ENCODE measurements around the gene TM4SF1. TPM values are rescaled to one million over a fixed set of nuclear protein-coding genes. Genes with fewer than 3 reads are reported as not detected.

The TM4SF1 gene
- polyA plus RNA-seq, 1 of the 3 experiments (the other 2 are of a cell fraction): 209 TPM

- no peak overlapping the region for H3K4me3 ChIP-seq (ENCODE audit: low read depth in 2 of 2, low read length in 1 of 2)
- no peaks in the 10 kb centered on the region for H3K27me3 ChIP-seq (ENCODE audit: insufficient read depth)
- H3K4me1 ChIP-seq (ENCODE audit: control insufficient read depth in 1 of 2, insufficient read depth in 2 of 2, low read depth in 1 of 2, low read length in 1 of 2): no peaks in the 10 kb centered on the region
- H3K27ac ChIP-seq (ENCODE audit: low read depth in 2 of 2, low read length in 1 of 2): peak overlapping the region; percentile 27 to 30; a peak in 2 of 4 replicates
- no peaks in the 10 kb centered on the region for H3K36me3 ChIP-seq (replicated peaks in 1 of 2; ENCODE audit: control insufficient read depth in 1 of 2, insufficient read depth in 2 of 2, low read length in 1 of 2)
- no peak overlapping the region for H2AFZ ChIP-seq (ENCODE audit: low read depth)
- no peak overlapping the region for H3K9ac ChIP-seq
- ChIA-PET CTCF (no interaction called here), POLR2A (no interaction called here)
- DNase-seq: no peak
- no peaks in the 10 kb centered on the region for H4K20me1 ChIP-seq (ENCODE audit: insufficient read depth)
- 34% methylated on average over 2 of the region's 2 CpGs for WGBS (ENCODE audit: low lambda C conversion rate)
- TF ChIP-seq REST (IDR thresholded peaks at IDR 0.05; ENCODE audit: low read depth, low read length) (peak; percentile 65; the same call in 1 of the 2 replicates), MXI1 (IDR thresholded peaks at IDR 0.05; ENCODE audit: low read depth, low read length) (no peak), EP300 (IDR thresholded peaks at IDR 0.05; ENCODE audit: borderline replicate concordance in 1 of 2, low read depth in 1 of 2, low read length in 1 of 2) (peak in 1 of 2 experiments; percentile 39; a peak in 1 of 4 replicates)
- H3K9me3 ChIP-seq: no peaks in the 10 kb centered on the region
- no peaks in the 10 kb centered on the region for H3F3A ChIP-seq (replicated peaks; ENCODE audit: insufficient read depth)
- no peaks in the 10 kb centered on the region for H3K79me2 ChIP-seq (ENCODE audit: insufficient read depth)
- H3K9me2 ChIP-seq: no peaks in the 10 kb centered on the region
- no peak overlapping the region for H3K4me2 ChIP-seq
Measured at GRCh38 chr3:149421764-149422163, 44.3 kb upstream of the TM4SF1 start.

- no peaks in the 10 kb centered on the region for H3K9me3 ChIP-seq
- H3K4me1 ChIP-seq (ENCODE audit: control insufficient read depth in 1 of 2, insufficient read depth in 2 of 2, low read depth in 1 of 2, low read length in 1 of 2): no peaks in the 10 kb centered on the region
- ChIA-PET CTCF (interaction anchor here (1.3 to 1.8 kb wide), 2 partner anchors 8 to 59 kb away, joined by 3 read pairs; no protein-coding TSS in a partner anchor), POLR2A (no interaction called here)
- no peaks in the 10 kb centered on the region for H3F3A ChIP-seq (replicated peaks; ENCODE audit: insufficient read depth)
- no peak for DNase-seq
- H3K9me2 ChIP-seq: no peaks in the 10 kb centered on the region
- H3K4me3 ChIP-seq (ENCODE audit: low read depth in 2 of 2, low read length in 1 of 2): no peak overlapping the region
- WGBS (ENCODE audit: low lambda C conversion rate): 90% methylated on average over 4 of the region's 4 CpGs
- no peak overlapping the region for H3K27ac ChIP-seq (ENCODE audit: low read depth in 2 of 2, low read length in 1 of 2)
- H2AFZ ChIP-seq (ENCODE audit: low read depth): no peak overlapping the region
- no peaks in the 10 kb centered on the region for H3K79me2 ChIP-seq (ENCODE audit: insufficient read depth)
- H3K27me3 ChIP-seq (ENCODE audit: insufficient read depth): no peaks in the 10 kb centered on the region
- no peak overlapping the region for H3K9ac ChIP-seq
- TF ChIP-seq EZH2phosphoT487 (IDR thresholded peaks at IDR 0.05; ENCODE audit: borderline replicate concordance, low read depth) (no peak), RFX5 (IDR thresholded peaks at IDR 0.05; ENCODE audit: low read length) (no peak), NFIC (IDR thresholded peaks at IDR 0.05; ENCODE audit: borderline replicate concordance) (no peak)
- no peaks in the 10 kb centered on the region for H3K36me3 ChIP-seq (replicated peaks in 1 of 2; ENCODE audit: control insufficient read depth in 1 of 2, insufficient read depth in 2 of 2, low read length in 1 of 2)
- H3K4me2 ChIP-seq: no peak overlapping the region
- no peaks in the 10 kb centered on the region for H4K20me1 ChIP-seq (ENCODE audit: insufficient read depth)
Measured at GRCh38 chr3:149419816-149420215, 42.4 kb upstream of the TM4SF1 start.

- Histone ChIP-seq H2AFZ (ENCODE audit: low read depth) (0 out of 2 replicates have a peak overlapping the region, but pooled peaks have one; percentile 13), H3K9me2 (no peaks in the 10 kb centered on the region), H3K27ac (ENCODE audit: low read depth in 2 of 2, low read length in 1 of 2) (no peak overlapping the region), H3F3A (replicated peaks; ENCODE audit: insufficient read depth) (no peaks in the 10 kb centered on the region), H3K36me3 (replicated peaks in 1 of 2; ENCODE audit: control insufficient read depth in 1 of 2, insufficient read depth in 2 of 2, low read length in 1 of 2) (no peaks in the 10 kb centered on the region), H3K4me1 (ENCODE audit: control insufficient read depth in 1 of 2, insufficient read depth in 2 of 2, low read depth in 1 of 2, low read length in 1 of 2) (no peaks in the 10 kb centered on the region), H3K27me3 (ENCODE audit: insufficient read depth) (no peaks in the 10 kb centered on the region), H3K9ac (no peak overlapping the region), H3K4me2 (no peak overlapping the region), H3K79me2 (ENCODE audit: insufficient read depth) (no peaks in the 10 kb centered on the region), H4K20me1 (ENCODE audit: insufficient read depth) (no peaks in the 10 kb centered on the region), H3K4me3 (ENCODE audit: low read depth in 2 of 2, low read length in 1 of 2) (no peak overlapping the region), H3K9me3 (no peaks in the 10 kb centered on the region)
- CTCF ChIA-PET: no interaction called here
- TF ChIP-seq MEF2A (IDR thresholded peaks at IDR 0.05; ENCODE audit: borderline replicate concordance, low read depth): no peak
- no peak for TF ChIP-seq ZBTB33 (IDR thresholded peaks at IDR 0.05; ENCODE audit: borderline replicate concordance, low read depth)
- no peak for TF ChIP-seq EP300 (IDR thresholded peaks at IDR 0.05; ENCODE audit: borderline replicate concordance in 1 of 2, low read depth in 1 of 2, low read length in 1 of 2)
- TF ChIP-seq TCF12 (IDR thresholded peaks at IDR 0.05): no peak
- TF ChIP-seq ELF1 (IDR thresholded peaks at IDR 0.05): no peak
- no peak for TF ChIP-seq NRF1 (IDR thresholded peaks at IDR 0.05; ENCODE audit: low read depth, low read length)
- TF ChIP-seq JUND (IDR thresholded peaks at IDR 0.05): no peak
- TF ChIP-seq SIN3A (IDR thresholded peaks at IDR 0.05; ENCODE audit: borderline replicate concordance, low read depth, low read length): no peak
- no peak for TF ChIP-seq NFIC (IDR thresholded peaks at IDR 0.05; ENCODE audit: borderline replicate concordance)
- TF ChIP-seq FOXM1 (IDR thresholded peaks at IDR 0.05; ENCODE audit: low read depth): no peak
- TF ChIP-seq FOSL2 (IDR thresholded peaks at IDR 0.05; ENCODE audit: borderline replicate concordance, low read depth): no peak
- no peak for TF ChIP-seq GATA2 (CRISPR knock-in tag; IDR thresholded peaks at IDR 0.05)
- WGBS (ENCODE audit: low lambda C conversion rate): 93% methylated on average over 2 of the region's 2 CpGs
- POLR2A ChIA-PET: no interaction called here
- DNase-seq: no peak
Measured at GRCh38 chr3:149417727-149418126, 40.3 kb upstream of the TM4SF1 start.
